GM23338 (cell line): ENCODE measurements around the gene DOCK1.

ENCODE experiments used
- CREB1 ChIP-seq: fragments of 250-450 bp; sonication (Bioruptor Pico); IDR thresholded peaks from 2 replicates; pipeline ENCODE4 v1.5.0; 2020; ENCODE audit warnings: low read depth, mild to moderate bottlenecking, moderate library complexity
- CTCF ChIP-seq, 2 experiments: fragments of 200-600 bp in 1 of 2; sonication (generic) in 1 of 2; conservative IDR thresholded peaks; 2 replicates each; pipeline versions ENCODE4 v1.5.1 to v1.6.1; 2016 to 2017; ENCODE audit warnings: antibody characterized with exemption in 2 of 2, low read depth in 2 of 2, mild to moderate bottlenecking in 2 of 2, moderate library complexity in 1 of 2
- EZH2 ChIP-seq: fragments of 200-600 bp; sonication (generic); IDR thresholded peaks from one replicate; pipeline ENCODE4 v1.8.0; 2017; ENCODE audit warnings: antibody characterized with exemption, mild to moderate bottlenecking, low read depth; ENCODE audit not compliant: unreplicated experiment
- EZH2phosphoT487 ChIP-seq: fragments of 200-600 bp; sonication (generic); IDR thresholded peaks from one replicate; pipeline ENCODE4 v1.8.1; 2018; ENCODE audit warnings: antibody characterized with exemption; ENCODE audit not compliant: unreplicated experiment
- JUNB ChIP-seq: IDR thresholded peaks from one replicate; pipeline ENCODE4 v1.6.1; 2016; ENCODE audit warnings: antibody characterized with exemption; ENCODE audit not compliant: unreplicated experiment
- POLR2AphosphoS5 ChIP-seq: IDR thresholded peaks from 2 replicates; pipeline ENCODE4 v1.6.1; 2016; ENCODE audit warnings: antibody characterized with exemption, low read depth
- STAT1 ChIP-seq: IDR thresholded peaks from one replicate; pipeline ENCODE4 v1.6.1; 2016; ENCODE audit warnings: antibody characterized with exemption; ENCODE audit not compliant: unreplicated experiment
- TF ChIP-seq, protein P1 (sequence below): IDR thresholded peaks from one replicate; pipeline ENCODE4 v1.6.1; 2018; ENCODE audit warnings: antibody characterized with exemption; ENCODE audit not compliant: unreplicated experiment
- TF ChIP-seq, protein P2 (sequence below): IDR thresholded peaks from 2 replicates; pipeline ENCODE4 v1.6.1; 2016; ENCODE audit warnings: antibody characterized with exemption
- TF ChIP-seq, protein P3 (sequence below): fragments of 250-450 bp; sonication (Bioruptor Pico); IDR thresholded peaks from 2 replicates; pipeline ENCODE4 v1.5.0; 2020; ENCODE audit warnings: mild to moderate bottlenecking, moderate library complexity

DNA sequence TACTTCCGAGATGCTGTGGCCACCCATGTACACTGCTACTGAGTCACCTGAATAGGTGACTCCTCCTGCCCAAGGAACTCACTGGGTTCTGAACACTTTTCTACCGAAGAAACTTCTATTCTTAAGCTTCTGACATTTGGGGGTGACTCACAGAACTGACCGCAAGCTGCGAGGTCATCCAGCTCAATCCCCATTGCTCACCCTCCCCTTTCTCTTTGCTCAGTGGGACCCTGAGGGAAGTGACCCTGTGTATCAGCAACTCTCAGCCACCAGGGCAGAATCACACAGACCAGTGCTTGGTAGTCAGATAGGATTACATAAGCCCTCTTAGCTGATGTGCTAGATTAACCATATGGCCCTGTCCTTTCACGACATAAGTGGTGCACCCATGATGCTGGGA, 244.9 kb downstream of the DOCK1 start:
- no peak for TF ChIP-seq CTCF (conservative IDR thresholded peaks at IDR 0.05; ENCODE audit: low read depth in 2 of 2)
- TF ChIP-seq, protein P1, sequence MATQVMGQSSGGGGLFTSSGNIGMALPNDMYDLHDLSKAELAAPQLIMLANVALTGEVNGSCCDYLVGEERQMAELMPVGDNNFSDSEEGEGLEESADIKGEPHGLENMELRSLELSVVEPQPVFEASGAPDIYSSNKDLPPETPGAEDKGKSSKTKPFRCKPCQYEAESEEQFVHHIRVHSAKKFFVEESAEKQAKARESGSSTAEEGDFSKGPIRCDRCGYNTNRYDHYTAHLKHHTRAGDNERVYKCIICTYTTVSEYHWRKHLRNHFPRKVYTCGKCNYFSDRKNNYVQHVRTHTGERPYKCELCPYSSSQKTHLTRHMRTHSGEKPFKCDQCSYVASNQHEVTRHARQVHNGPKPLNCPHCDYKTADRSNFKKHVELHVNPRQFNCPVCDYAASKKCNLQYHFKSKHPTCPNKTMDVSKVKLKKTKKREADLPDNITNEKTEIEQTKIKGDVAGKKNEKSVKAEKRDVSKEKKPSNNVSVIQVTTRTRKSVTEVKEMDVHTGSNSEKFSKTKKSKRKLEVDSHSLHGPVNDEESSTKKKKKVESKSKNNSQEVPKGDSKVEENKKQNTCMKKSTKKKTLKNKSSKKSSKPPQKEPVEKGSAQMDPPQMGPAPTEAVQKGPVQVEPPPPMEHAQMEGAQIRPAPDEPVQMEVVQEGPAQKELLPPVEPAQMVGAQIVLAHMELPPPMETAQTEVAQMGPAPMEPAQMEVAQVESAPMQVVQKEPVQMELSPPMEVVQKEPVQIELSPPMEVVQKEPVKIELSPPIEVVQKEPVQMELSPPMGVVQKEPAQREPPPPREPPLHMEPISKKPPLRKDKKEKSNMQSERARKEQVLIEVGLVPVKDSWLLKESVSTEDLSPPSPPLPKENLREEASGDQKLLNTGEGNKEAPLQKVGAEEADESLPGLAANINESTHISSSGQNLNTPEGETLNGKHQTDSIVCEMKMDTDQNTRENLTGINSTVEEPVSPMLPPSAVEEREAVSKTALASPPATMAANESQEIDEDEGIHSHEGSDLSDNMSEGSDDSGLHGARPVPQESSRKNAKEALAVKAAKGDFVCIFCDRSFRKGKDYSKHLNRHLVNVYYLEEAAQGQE: no peak
- TF ChIP-seq EZH2phosphoT487: no peak
- no peak for TF ChIP-seq EZH2
- TF ChIP-seq POLR2AphosphoS5: no peak
- TF ChIP-seq JUNB: no peak
- no peak for TF ChIP-seq CREB1 (CRISPR knock-in tag)
- TF ChIP-seq, protein P2, sequence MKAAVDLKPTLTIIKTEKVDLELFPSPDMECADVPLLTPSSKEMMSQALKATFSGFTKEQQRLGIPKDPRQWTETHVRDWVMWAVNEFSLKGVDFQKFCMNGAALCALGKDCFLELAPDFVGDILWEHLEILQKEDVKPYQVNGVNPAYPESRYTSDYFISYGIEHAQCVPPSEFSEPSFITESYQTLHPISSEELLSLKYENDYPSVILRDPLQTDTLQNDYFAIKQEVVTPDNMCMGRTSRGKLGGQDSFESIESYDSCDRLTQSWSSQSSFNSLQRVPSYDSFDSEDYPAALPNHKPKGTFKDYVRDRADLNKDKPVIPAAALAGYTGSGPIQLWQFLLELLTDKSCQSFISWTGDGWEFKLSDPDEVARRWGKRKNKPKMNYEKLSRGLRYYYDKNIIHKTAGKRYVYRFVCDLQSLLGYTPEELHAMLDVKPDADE: no peak
- TF ChIP-seq, protein P3, sequence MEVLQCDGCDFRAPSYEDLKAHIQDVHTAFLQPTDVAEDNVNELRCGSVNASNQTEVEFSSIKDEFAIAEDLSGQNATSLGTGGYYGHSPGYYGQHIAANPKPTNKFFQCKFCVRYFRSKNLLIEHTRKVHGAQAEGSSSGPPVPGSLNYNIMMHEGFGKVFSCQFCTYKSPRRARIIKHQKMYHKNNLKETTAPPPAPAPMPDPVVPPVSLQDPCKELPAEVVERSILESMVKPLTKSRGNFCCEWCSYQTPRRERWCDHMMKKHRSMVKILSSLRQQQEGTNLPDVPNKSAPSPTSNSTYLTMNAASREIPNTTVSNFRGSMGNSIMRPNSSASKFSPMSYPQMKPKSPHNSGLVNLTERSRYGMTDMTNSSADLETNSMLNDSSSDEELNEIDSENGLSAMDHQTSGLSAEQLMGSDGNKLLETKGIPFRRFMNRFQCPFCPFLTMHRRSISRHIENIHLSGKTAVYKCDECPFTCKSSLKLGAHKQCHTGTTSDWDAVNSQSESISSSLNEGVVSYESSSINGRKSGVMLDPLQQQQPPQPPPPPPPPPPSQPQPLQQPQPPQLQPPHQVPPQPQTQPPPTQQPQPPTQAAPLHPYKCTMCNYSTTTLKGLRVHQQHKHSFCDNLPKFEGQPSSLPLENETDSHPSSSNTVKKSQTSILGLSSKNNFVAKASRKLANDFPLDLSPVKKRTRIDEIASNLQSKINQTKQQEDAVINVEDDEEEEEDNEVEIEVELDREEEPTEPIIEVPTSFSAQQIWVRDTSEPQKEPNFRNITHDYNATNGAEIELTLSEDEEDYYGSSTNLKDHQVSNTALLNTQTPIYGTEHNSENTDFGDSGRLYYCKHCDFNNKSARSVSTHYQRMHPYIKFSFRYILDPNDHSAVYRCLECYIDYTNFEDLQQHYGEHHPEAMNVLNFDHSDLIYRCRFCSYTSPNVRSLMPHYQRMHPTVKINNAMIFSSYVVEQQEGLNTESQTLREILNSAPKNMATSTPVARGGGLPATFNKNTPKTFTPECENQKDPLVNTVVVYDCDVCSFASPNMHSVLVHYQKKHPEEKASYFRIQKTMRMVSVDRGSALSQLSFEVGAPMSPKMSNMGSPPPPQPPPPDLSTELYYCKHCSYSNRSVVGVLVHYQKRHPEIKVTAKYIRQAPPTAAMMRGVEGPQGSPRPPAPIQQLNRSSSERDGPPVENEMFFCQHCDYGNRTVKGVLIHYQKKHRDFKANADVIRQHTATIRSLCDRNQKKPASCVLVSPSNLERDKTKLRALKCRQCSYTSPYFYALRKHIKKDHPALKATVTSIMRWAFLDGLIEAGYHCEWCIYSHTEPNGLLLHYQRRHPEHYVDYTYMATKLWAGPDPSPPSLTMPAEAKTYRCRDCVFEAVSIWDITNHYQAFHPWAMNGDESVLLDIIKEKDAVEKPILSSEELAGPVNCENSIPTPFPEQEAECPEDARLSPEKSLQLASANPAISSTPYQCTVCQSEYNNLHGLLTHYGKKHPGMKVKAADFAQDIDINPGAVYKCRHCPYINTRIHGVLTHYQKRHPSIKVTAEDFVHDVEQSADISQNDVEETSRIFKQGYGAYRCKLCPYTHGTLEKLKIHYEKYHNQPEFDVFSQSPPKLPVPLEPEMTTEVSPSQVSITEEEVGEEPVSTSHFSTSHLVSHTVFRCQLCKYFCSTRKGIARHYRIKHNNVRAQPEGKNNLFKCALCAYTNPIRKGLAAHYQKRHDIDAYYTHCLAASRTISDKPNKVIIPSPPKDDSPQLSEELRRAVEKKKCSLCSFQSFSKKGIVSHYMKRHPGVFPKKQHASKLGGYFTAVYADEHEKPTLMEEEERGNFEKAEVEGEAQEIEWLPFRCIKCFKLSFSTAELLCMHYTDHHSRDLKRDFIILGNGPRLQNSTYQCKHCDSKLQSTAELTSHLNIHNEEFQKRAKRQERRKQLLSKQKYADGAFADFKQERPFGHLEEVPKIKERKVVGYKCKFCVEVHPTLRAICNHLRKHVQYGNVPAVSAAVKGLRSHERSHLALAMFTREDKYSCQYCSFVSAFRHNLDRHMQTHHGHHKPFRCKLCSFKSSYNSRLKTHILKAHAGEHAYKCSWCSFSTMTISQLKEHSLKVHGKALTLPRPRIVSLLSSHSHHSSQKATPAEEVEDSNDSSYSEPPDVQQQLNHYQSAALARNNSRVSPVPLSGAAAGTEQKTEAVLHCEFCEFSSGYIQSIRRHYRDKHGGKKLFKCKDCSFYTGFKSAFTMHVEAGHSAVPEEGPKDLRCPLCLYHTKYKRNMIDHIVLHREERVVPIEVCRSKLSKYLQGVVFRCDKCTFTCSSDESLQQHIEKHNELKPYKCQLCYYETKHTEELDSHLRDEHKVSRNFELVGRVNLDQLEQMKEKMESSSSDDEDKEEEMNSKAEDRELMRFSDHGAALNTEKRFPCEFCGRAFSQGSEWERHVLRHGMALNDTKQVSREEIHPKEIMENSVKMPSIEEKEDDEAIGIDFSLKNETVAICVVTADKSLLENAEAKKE (CRISPR knock-in tag): no peak
- TF ChIP-seq STAT1: no peak
